ENCODE data around the gene SRSF8.

DNA sequence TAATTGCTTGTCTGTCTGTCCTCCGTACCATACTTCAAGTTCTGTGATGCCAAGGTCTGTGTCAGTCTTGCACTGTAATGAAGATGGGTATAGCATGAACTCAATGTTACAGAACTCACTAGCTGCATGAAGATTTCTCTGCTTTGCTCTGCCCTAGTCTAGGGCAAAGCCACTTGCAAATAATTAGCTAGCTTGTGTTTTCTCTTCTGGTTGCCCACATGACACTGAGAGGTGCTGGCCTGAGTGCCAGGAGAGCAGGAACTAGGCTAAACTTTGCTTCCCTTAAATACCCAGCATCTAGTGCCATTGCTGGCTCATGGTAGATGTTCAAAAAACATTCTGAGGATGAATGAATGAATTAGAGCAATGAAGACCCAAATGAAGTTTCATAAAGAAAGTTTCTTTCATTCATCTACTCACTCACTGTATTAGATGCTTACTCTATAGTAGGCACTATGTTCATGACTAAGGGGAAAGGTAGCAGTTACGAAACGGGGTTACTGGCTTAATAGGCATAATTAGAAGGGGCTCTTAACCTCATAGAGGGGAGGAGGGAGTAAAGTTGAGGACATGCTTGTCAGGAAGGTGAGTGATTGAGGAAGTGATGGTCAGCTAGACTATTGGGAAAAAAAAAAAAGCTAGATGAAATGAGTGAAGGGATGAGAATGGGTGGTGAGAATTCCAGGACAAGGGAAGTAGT lies 18.5 kb downstream of the SRSF8 start:
- TF ChIP-seq EZH2 (IDR thresholded peaks at IDR 0.05) (no peak), CTCF (IDR thresholded peaks at IDR 0.05 in 2 of 3, conservative IDR thresholded peaks at IDR 0.05 in 1 of 3; ENCODE audit: borderline replicate concordance in 1 of 3, insufficient read depth in 1 of 3, low read depth in 2 of 3, low read length in 2 of 3) (no peak), POLR2AphosphoS5 (IDR thresholded peaks at IDR 0.05; ENCODE audit: low read depth, low read length) (no peak), ELF1 (IDR thresholded peaks at IDR 0.05; ENCODE audit: borderline replicate concordance, low read depth) (no peak), EZH2phosphoT487 (IDR thresholded peaks at IDR 0.05; ENCODE audit: borderline replicate concordance) (no peak), ZFX (IDR thresholded peaks at IDR 0.05) (no peak)
- TF ChIP-seq, protein P1, sequence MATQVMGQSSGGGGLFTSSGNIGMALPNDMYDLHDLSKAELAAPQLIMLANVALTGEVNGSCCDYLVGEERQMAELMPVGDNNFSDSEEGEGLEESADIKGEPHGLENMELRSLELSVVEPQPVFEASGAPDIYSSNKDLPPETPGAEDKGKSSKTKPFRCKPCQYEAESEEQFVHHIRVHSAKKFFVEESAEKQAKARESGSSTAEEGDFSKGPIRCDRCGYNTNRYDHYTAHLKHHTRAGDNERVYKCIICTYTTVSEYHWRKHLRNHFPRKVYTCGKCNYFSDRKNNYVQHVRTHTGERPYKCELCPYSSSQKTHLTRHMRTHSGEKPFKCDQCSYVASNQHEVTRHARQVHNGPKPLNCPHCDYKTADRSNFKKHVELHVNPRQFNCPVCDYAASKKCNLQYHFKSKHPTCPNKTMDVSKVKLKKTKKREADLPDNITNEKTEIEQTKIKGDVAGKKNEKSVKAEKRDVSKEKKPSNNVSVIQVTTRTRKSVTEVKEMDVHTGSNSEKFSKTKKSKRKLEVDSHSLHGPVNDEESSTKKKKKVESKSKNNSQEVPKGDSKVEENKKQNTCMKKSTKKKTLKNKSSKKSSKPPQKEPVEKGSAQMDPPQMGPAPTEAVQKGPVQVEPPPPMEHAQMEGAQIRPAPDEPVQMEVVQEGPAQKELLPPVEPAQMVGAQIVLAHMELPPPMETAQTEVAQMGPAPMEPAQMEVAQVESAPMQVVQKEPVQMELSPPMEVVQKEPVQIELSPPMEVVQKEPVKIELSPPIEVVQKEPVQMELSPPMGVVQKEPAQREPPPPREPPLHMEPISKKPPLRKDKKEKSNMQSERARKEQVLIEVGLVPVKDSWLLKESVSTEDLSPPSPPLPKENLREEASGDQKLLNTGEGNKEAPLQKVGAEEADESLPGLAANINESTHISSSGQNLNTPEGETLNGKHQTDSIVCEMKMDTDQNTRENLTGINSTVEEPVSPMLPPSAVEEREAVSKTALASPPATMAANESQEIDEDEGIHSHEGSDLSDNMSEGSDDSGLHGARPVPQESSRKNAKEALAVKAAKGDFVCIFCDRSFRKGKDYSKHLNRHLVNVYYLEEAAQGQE (IDR thresholded peaks at IDR 0.05; ENCODE audit: low read depth) = no peak
- TF ChIP-seq, protein P2, sequence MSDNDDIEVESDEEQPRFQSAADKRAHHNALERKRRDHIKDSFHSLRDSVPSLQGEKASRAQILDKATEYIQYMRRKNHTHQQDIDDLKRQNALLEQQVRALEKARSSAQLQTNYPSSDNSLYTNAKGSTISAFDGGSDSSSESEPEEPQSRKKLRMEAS (IDR thresholded peaks at IDR 0.05) = no peak
